Upper lobe of left lung (tissue), 4 donors: Measurements from ENCODE around the gene TPO.

Experiments
- EP300 ChIP-seq, 4 donors: sonication (generic); formaldehyde crosslinking; IDR thresholded peaks; one replicate each; pipeline ENCODE4 v1.5.1; 2017; ENCODE audit warnings: antibody characterized with exemption in 4 of 4, control low read depth in 2 of 4
- POLR2A ChIP-seq, 4 donors: fragments of 450-650 bp; IDR thresholded peaks; one replicate each; pipeline ENCODE4 v1.5.1; 2016 to 2017; ENCODE audit warnings: antibody characterized with exemption in 4 of 4, mild to moderate bottlenecking in 2 of 4
- TF ChIP-seq, protein P1 (sequence below), 6 experiments: fragments of 450-650 bp in 4 of 6; fragments of 200-600 bp in 2 of 6; sonication (generic) in 2 of 6; IDR thresholded peaks; one replicate each; pipeline ENCODE4 v1.5.1; 2016 to 2019; ENCODE audit warnings: antibody characterized with exemption in 6 of 6

DNA sequence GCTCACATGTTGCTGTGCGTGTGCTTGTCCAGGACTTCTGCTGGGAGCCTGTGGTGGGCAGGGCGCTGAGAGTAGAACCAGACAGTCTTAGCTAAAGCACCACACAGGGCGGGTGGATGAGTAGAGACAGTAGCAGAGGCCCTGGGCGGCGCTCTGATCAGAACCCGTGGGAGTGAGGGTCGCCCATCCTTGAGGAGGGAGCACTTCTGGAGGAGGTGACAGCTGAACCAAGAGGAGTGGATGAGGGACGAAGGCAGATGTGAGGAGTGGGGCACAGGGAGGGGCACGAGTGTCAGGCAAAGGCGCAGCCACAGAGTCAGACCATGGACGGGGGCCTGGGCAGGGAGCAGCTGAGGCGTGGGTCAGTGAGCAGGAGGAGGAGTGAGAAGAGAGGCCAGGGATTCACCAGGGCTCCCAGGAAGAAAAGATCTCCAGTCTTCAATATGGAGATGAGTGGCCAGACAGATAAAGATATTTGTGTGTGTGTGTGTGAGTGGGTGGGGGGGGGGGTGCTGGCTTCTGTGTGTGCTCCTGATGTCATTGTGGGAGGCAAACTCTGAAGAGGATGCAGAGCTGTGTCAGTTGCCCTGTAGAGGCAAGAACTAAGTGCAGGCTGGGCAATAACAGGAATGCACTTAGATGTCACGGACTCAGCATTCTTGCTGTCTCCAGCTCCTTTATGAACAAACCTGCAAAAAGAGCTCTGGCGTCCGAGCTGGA, 79.6 kb downstream of the TPO start:
- TF ChIP-seq, protein P1, sequence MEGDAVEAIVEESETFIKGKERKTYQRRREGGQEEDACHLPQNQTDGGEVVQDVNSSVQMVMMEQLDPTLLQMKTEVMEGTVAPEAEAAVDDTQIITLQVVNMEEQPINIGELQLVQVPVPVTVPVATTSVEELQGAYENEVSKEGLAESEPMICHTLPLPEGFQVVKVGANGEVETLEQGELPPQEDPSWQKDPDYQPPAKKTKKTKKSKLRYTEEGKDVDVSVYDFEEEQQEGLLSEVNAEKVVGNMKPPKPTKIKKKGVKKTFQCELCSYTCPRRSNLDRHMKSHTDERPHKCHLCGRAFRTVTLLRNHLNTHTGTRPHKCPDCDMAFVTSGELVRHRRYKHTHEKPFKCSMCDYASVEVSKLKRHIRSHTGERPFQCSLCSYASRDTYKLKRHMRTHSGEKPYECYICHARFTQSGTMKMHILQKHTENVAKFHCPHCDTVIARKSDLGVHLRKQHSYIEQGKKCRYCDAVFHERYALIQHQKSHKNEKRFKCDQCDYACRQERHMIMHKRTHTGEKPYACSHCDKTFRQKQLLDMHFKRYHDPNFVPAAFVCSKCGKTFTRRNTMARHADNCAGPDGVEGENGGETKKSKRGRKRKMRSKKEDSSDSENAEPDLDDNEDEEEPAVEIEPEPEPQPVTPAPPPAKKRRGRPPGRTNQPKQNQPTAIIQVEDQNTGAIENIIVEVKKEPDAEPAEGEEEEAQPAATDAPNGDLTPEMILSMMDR (IDR thresholded peaks at IDR 0.05), result no peak
- no peak for TF ChIP-seq EP300 (IDR thresholded peaks at IDR 0.05)
- TF ChIP-seq POLR2A (IDR thresholded peaks at IDR 0.05), result no peak
